ENCODE data around the gene SHISA9. TPM values are rescaled to one million over a fixed set of nuclear protein-coding genes. Genes with fewer than 3 reads are reported as not detected.

Gene SHISA9
- total RNA-seq, 2 experiments from 2014 or later, result not detected

GRCh38 chr16:13155780-13156179 is 254.4 kb downstream of the SHISA9 start:
- H3K9me3 ChIP-seq (ENCODE audit: low read length), result no peaks in the 10 kb centered on the region
- H3K9me2 ChIP-seq (ENCODE audit: insufficient read depth, low read length), result no peaks in the 10 kb centered on the region
- no peaks in the 10 kb centered on the region for H3K36me3 ChIP-seq (ENCODE audit: insufficient read depth, low read length)
- no TSS peak for BruUV-seq (replicated peaks)
- H3K4me1 ChIP-seq (ENCODE audit: insufficient read depth, low read length, poor library complexity, severe bottlenecking), result no peaks in the 10 kb centered on the region
- CTCF ChIA-PET (ENCODE audit: unreplicated experiment), result interaction anchor here (0.5 kb wide), 1 partner anchor 15 kb away, joined by 6 read pairs; no protein-coding TSS in a partner anchor
- no peak overlapping the region for H3K27ac ChIP-seq (ENCODE audit: low read depth, low read length, poor library complexity, severe bottlenecking)
- intact Hi-C loops (cut with micrococcal nuclease; ENCODE audit: unreplicated experiment), result no loop called here
- TF ChIP-seq CTCF (conservative IDR thresholded peaks at IDR 0.05; ENCODE audit: low read length) (no peak), EZH2phosphoT487 (IDR thresholded peaks at IDR 0.05; ENCODE audit: borderline replicate concordance, low read depth, low read length) (no peak)
- H3K4me2 ChIP-seq (ENCODE audit: low read length), result no peak overlapping the region
- POLR2A ChIA-PET, result no interaction called here
- H3K4me3 ChIP-seq (ENCODE audit: low read depth, low read length, poor library complexity, severe bottlenecking), result no peak overlapping the region
- no peaks in the 10 kb centered on the region for H4K20me1 ChIP-seq (ENCODE audit: insufficient read depth, low read length)
- H2AFZ ChIP-seq (ENCODE audit: low read length), result no peak overlapping the region
- no peak for DNase-seq (ENCODE audit: low spot score)
- H3K79me2 ChIP-seq (ENCODE audit: insufficient read depth, low read depth, low read length), result no peaks in the 10 kb centered on the region

GRCh38 chr16:13157082-13157481 is 255.7 kb downstream of the SHISA9 start:
- no TSS peak for BruUV-seq (replicated peaks)
- Histone ChIP-seq H3K4me1 (ENCODE audit: insufficient read depth, low read length, poor library complexity, severe bottlenecking) (no peaks in the 10 kb centered on the region), H3K4me2 (ENCODE audit: low read length) (no peak overlapping the region), H3K4me3 (ENCODE audit: low read depth, low read length, poor library complexity, severe bottlenecking) (no peak overlapping the region), H3K79me2 (ENCODE audit: insufficient read depth, low read depth, low read length) (no peaks in the 10 kb centered on the region), H3K36me3 (ENCODE audit: insufficient read depth, low read length) (no peaks in the 10 kb centered on the region), H4K20me1 (ENCODE audit: insufficient read depth, low read length) (no peaks in the 10 kb centered on the region), H3K9me2 (ENCODE audit: insufficient read depth, low read length) (no peaks in the 10 kb centered on the region), H3K9me3 (ENCODE audit: low read length) (no peaks in the 10 kb centered on the region), H2AFZ (ENCODE audit: low read length) (no peak overlapping the region), H3K27ac (ENCODE audit: low read depth, low read length, poor library complexity, severe bottlenecking) (no peak overlapping the region)
- no peak for DNase-seq (ENCODE audit: low spot score)
- intact Hi-C loops (cut with micrococcal nuclease; ENCODE audit: unreplicated experiment), result no loop called here
- TF ChIP-seq CTCF (conservative IDR thresholded peaks at IDR 0.05; ENCODE audit: low read length) (no peak), EZH2phosphoT487 (IDR thresholded peaks at IDR 0.05; ENCODE audit: borderline replicate concordance, low read depth, low read length) (no peak)
- CTCF ChIA-PET (ENCODE audit: unreplicated experiment), result no interaction called here
- POLR2A ChIA-PET, result interaction anchor here (0.5 kb wide), 1 partner anchor 451 kb away, joined by 6 read pairs; no protein-coding TSS in a partner anchor

DNA sequence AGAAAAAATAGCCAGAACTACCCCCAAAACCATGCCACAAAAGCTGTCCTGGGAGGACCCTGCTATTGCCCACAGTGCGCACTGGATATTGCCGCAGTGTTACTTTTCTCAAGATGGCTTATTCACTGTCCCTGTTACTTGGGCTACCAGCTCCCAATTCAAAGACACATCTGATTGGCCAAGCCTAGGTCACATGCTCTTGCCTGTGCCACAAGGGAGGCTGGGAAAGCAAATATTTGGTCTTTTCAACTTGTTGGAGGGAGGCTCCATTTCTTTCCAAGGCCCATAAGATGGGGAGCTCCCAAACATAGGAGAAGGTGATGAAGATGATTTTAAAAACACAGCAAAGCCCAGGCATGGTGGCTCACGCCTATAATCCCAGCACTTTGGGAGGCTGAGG is 257.0 kb downstream of the SHISA9 start:
- ChIA-PET POLR2A (interaction anchor here (1.0 kb wide), 1 partner anchor 275 kb away, joined by 3 read pairs; no protein-coding TSS in a partner anchor), CTCF (ENCODE audit: unreplicated experiment) (no interaction called here)
- H2AFZ ChIP-seq (ENCODE audit: low read length), result no peak overlapping the region
- BruUV-seq (replicated peaks), result no TSS peak
- H3K4me2 ChIP-seq (ENCODE audit: low read length), result no peak overlapping the region
- no peaks in the 10 kb centered on the region for H3K4me1 ChIP-seq (ENCODE audit: insufficient read depth, low read length, poor library complexity, severe bottlenecking)
- DNase-seq (ENCODE audit: low spot score), result no peak
- no peak overlapping the region for H3K27ac ChIP-seq (ENCODE audit: low read depth, low read length, poor library complexity, severe bottlenecking)
- H3K9me2 ChIP-seq (ENCODE audit: insufficient read depth, low read length), result no peaks in the 10 kb centered on the region
- TF ChIP-seq CTCF (conservative IDR thresholded peaks at IDR 0.05; ENCODE audit: low read length) (no peak), EZH2phosphoT487 (IDR thresholded peaks at IDR 0.05; ENCODE audit: borderline replicate concordance, low read depth, low read length) (no peak)
- no peaks in the 10 kb centered on the region for H3K79me2 ChIP-seq (ENCODE audit: insufficient read depth, low read depth, low read length)
- no peak overlapping the region for H3K4me3 ChIP-seq (ENCODE audit: low read depth, low read length, poor library complexity, severe bottlenecking)
- H4K20me1 ChIP-seq (ENCODE audit: insufficient read depth, low read length), result no peaks in the 10 kb centered on the region
- no peaks in the 10 kb centered on the region for H3K9me3 ChIP-seq (ENCODE audit: low read length)
- intact Hi-C loops (cut with micrococcal nuclease; ENCODE audit: unreplicated experiment), result no loop called here
- no peaks in the 10 kb centered on the region for H3K36me3 ChIP-seq (ENCODE audit: insufficient read depth, low read length)
